HEK293 (cell line): ENCODE results near the gene HIPK2.
A peak's percentile ranks its signal among the peaks of the same experiment; 100 is the strongest.

ENCODE experiments used
- CTCF ChIA-PET: fragments of 350-600 bp; formaldehyde crosslinking; extraction: SDS; loops from one replicate; lab custom pipeline; 2021; ENCODE audit warnings: antibody characterized with exemption; lab: Yijun Ruan, JAX
- POLR2A ChIA-PET: fragments of 300-600 bp; formaldehyde crosslinking; extraction: SDS; loops from one replicate; lab custom pipeline; 2020; ENCODE audit warnings: antibody characterized with exemption, inconsistent platforms; lab: Yijun Ruan, JAX
- H3K27ac ChIP-seq: fragments of 200-500 bp; sonication (Bioruptor generic); 2 replicates; pipeline ENCODE4 v1.5.1; 2014; ENCODE audit warnings: low read depth, low read length, control low read depth, inconsistent platforms; ENCODE audit errors: extremely low read depth
- H3K36me3 ChIP-seq, 2 experiments: fragments of 200-500 bp in 1 of 2; sonication (Bioruptor generic) in 1 of 2; 1 replicate in 1 of 2; 2 replicates in 1 of 2; pipeline ENCODE4 v1.5.1; 2014 to 2017; ENCODE audit warnings: inconsistent platforms in 2 of 2, low read length in 2 of 2; ENCODE audit not compliant: control insufficient read depth in 2 of 2, insufficient read depth in 1 of 2
- H3K4me1 ChIP-seq: fragments of 200-500 bp; sonication (Bioruptor generic); 2 replicates; pipeline ENCODE4 v1.5.1; 2014; ENCODE audit warnings: mild to moderate bottlenecking, low read length, inconsistent platforms; ENCODE audit not compliant: control insufficient read depth, insufficient read depth
- H3K4me3 ChIP-seq: 2 replicates; pipeline ENCODE4 v1.5.1; 2011; ENCODE audit warnings: low read depth, mild to moderate bottlenecking, control low read depth, low read length, moderate library complexity
- H3K9me3 ChIP-seq: fragments of 200-500 bp; sonication (Bioruptor generic); 2 replicates; pipeline ENCODE4 v1.5.1; 2014; ENCODE audit warnings: low read depth, low read length, inconsistent platforms; ENCODE audit not compliant: control insufficient read depth, insufficient read depth
- BCL11B ChIP-seq: fragments of 450-650 bp; formaldehyde crosslinking; IDR thresholded peaks from 2 replicates; pipeline ENCODE4 v1.5.1; 2016; ENCODE audit warnings: low read depth, missing biosample characterization, missing genetic modification characterization
- EGR2 ChIP-seq: fragments of 450-650 bp; formaldehyde crosslinking; IDR thresholded peaks from 2 replicates; pipeline ENCODE4 v1.5.1; 2016; ENCODE audit warnings: low read depth, missing biosample characterization, missing genetic modification characterization
- FEZF1 ChIP-seq: fragments of 450-650 bp; formaldehyde crosslinking; IDR thresholded peaks from 2 replicates; pipeline ENCODE4 v1.5.1; 2016; ENCODE audit warnings: missing biosample characterization, missing genetic modification characterization
- GLI4 ChIP-seq: fragments of 450-650 bp; formaldehyde crosslinking; IDR thresholded peaks from 2 replicates; pipeline ENCODE4 v1.5.1; 2016; ENCODE audit warnings: missing biosample characterization, missing genetic modification characterization
- PBX3 ChIP-seq: sonication (generic); formaldehyde crosslinking; IDR thresholded peaks from 2 replicates; pipeline ENCODE4 v1.8.1; 2022; ENCODE audit warnings: mild to moderate bottlenecking, moderate library complexity, missing genetic modification reagents
- PRDM1 ChIP-seq: fragments of 450-650 bp; formaldehyde crosslinking; IDR thresholded peaks from 2 replicates; pipeline ENCODE4; 2016; ENCODE audit warnings: missing biosample characterization, missing genetic modification characterization
- PRDM2 ChIP-seq: fragments of 450-650 bp; formaldehyde crosslinking; IDR thresholded peaks from 2 replicates; pipeline ENCODE4 v1.5.1; 2016; ENCODE audit warnings: missing biosample characterization, missing genetic modification characterization, borderline replicate concordance
- SCRT2 ChIP-seq: fragments of 450-650 bp; formaldehyde crosslinking; IDR thresholded peaks from 2 replicates; pipeline ENCODE4 v1.5.1; 2016; ENCODE audit warnings: missing biosample characterization, missing genetic modification characterization
- ZBTB17 ChIP-seq: fragments of 450-650 bp; formaldehyde crosslinking; IDR thresholded peaks from 2 replicates; pipeline ENCODE4 v1.5.1; 2016; ENCODE audit warnings: missing biosample characterization, missing genetic modification characterization
- ZBTB20 ChIP-seq: fragments of 450-650 bp; formaldehyde crosslinking; IDR thresholded peaks from 2 replicates; pipeline ENCODE4 v1.5.1; 2016; ENCODE audit warnings: missing biosample characterization, missing genetic modification characterization
- ZBTB21 ChIP-seq: fragments of 450-650 bp; formaldehyde crosslinking; IDR thresholded peaks from 2 replicates; pipeline ENCODE4 v1.5.1; 2017; ENCODE audit warnings: missing biosample characterization, missing genetic modification characterization
- ZBTB8A ChIP-seq: fragments of 450-650 bp; formaldehyde crosslinking; IDR thresholded peaks from 2 replicates; pipeline ENCODE4 v1.5.1; 2016; ENCODE audit warnings: missing biosample characterization, missing genetic modification characterization
- ZEB2 ChIP-seq: fragments of 450-650 bp; formaldehyde crosslinking; IDR thresholded peaks from 2 replicates; pipeline ENCODE4 v1.5.1; 2016; ENCODE audit warnings: missing biosample characterization, missing genetic modification characterization
- ZNF10 ChIP-seq: fragments of 450-650 bp; formaldehyde crosslinking; IDR thresholded peaks from 2 replicates; pipeline ENCODE4 v1.5.1; 2017; ENCODE audit warnings: missing biosample characterization, missing genetic modification characterization
- ZNF121 ChIP-seq: fragments of 450-650 bp; formaldehyde crosslinking; IDR thresholded peaks from 2 replicates; pipeline ENCODE4 v1.5.1; 2016; ENCODE audit warnings: missing biosample characterization, missing genetic modification characterization
- ZNF133 ChIP-seq: fragments of 450-650 bp; formaldehyde crosslinking; IDR thresholded peaks from 2 replicates; pipeline ENCODE4 v1.5.1; 2016; ENCODE audit warnings: missing biosample characterization, missing genetic modification characterization
- ZNF155 ChIP-seq: fragments of 450-650 bp; formaldehyde crosslinking; IDR thresholded peaks from 2 replicates; pipeline ENCODE4 v1.5.1; 2016; ENCODE audit warnings: missing biosample characterization, missing genetic modification characterization
- ZNF174 ChIP-seq: fragments of 450-650 bp; formaldehyde crosslinking; IDR thresholded peaks from 2 replicates; pipeline ENCODE4 v1.5.0; 2017; ENCODE audit warnings: missing biosample characterization, mild to moderate bottlenecking, missing genetic modification characterization
- ZNF202 ChIP-seq: fragments of 450-650 bp; formaldehyde crosslinking; IDR thresholded peaks from 2 replicates; pipeline ENCODE4 v1.5.1; 2016; ENCODE audit warnings: missing biosample characterization, missing genetic modification characterization, borderline replicate concordance
- ZNF311 ChIP-seq: fragments of 450-650 bp; formaldehyde crosslinking; IDR thresholded peaks from 2 replicates; pipeline ENCODE4 v1.5.1; 2017; ENCODE audit warnings: missing biosample characterization, missing genetic modification characterization, borderline replicate concordance
- ZNF366 ChIP-seq: fragments of 450-650 bp; formaldehyde crosslinking; conservative IDR thresholded peaks from 2 replicates; pipeline ENCODE4 v1.5.1; 2016; ENCODE audit warnings: missing biosample characterization, missing genetic modification characterization
- ZNF449 ChIP-seq: fragments of 450-650 bp; formaldehyde crosslinking; IDR thresholded peaks from 2 replicates; pipeline ENCODE4 v1.5.1; 2017; ENCODE audit warnings: missing biosample characterization, mild to moderate bottlenecking, missing genetic modification characterization, moderate library complexity
- ZNF585B ChIP-seq: fragments of 450-650 bp; formaldehyde crosslinking; IDR thresholded peaks from 2 replicates; pipeline ENCODE4 v1.5.1; 2016; ENCODE audit warnings: missing biosample characterization, missing genetic modification characterization
- ZNF624 ChIP-seq: fragments of 450-650 bp; formaldehyde crosslinking; IDR thresholded peaks from 2 replicates; pipeline ENCODE4 v1.5.1; 2017; ENCODE audit warnings: missing biosample characterization, missing genetic modification characterization
- ZNF639 ChIP-seq: fragments of 450-650 bp; formaldehyde crosslinking; IDR thresholded peaks from 2 replicates; pipeline ENCODE4 v1.5.1; 2016; ENCODE audit warnings: missing biosample characterization, missing genetic modification characterization
- ZNF677 ChIP-seq: fragments of 450-650 bp; IDR thresholded peaks from 2 replicates; pipeline ENCODE4 v1.5.0; 2018; ENCODE audit warnings: missing biosample characterization, mild to moderate bottlenecking, missing genetic modification characterization, moderate library complexity
- ZNF76 ChIP-seq: fragments of 450-650 bp; formaldehyde crosslinking; IDR thresholded peaks from 2 replicates; pipeline ENCODE4; 2016; ENCODE audit warnings: low read depth, missing biosample characterization, missing genetic modification characterization, borderline replicate concordance
- ZNF776 ChIP-seq: fragments of 450-650 bp; formaldehyde crosslinking; IDR thresholded peaks from 2 replicates; pipeline ENCODE4 v1.5.0; 2017; ENCODE audit warnings: missing biosample characterization, missing genetic modification characterization, borderline replicate concordance
- ZNF777 ChIP-seq: fragments of 450-650 bp; formaldehyde crosslinking; IDR thresholded peaks from 2 replicates; pipeline ENCODE4 v1.5.1; 2017; ENCODE audit warnings: missing biosample characterization, missing genetic modification characterization, borderline replicate concordance
- ZNF785 ChIP-seq: fragments of 450-650 bp; formaldehyde crosslinking; IDR thresholded peaks from 2 replicates; pipeline ENCODE4 v1.5.1; 2016; ENCODE audit warnings: missing biosample characterization, missing genetic modification characterization

The HIPK2 gene

GRCh38 chr7:139776486-139777132 is 1.2 kb downstream of the HIPK2 start (continued):
- TF ChIP-seq PRDM2: no peak
- no peak for TF ChIP-seq ZNF624
- TF ChIP-seq FEZF1 (tag by site-specific recombination): no peak
- no peak for TF ChIP-seq ZEB2 (tag by site-specific recombination)
- TF ChIP-seq EGR2 (tag by site-specific recombination): no peak
- no peak for TF ChIP-seq GLI4 (tag by site-specific recombination)
- no peak for TF ChIP-seq ZNF449 (tag by site-specific recombination)
- no peak for TF ChIP-seq ZNF585B (tag by site-specific recombination)
- no peak for TF ChIP-seq ZNF677 (tag by site-specific recombination)
- TF ChIP-seq ZNF311 (tag by site-specific recombination): no peak
- peak; percentile 93 for TF ChIP-seq ZBTB17
- no peak for TF ChIP-seq ZBTB8A (tag by site-specific recombination)
- no peak for TF ChIP-seq SCRT2
- TF ChIP-seq ZNF639 (tag by site-specific recombination): no peak
- peak; percentile 5; the same call in 1 of the 2 replicates for TF ChIP-seq PRDM1
- peak; percentile 53; the same call in 1 of the 2 replicates for TF ChIP-seq ZBTB20 (tag by site-specific recombination)
- TF ChIP-seq ZNF202 (tag by site-specific recombination): no peak
- no peak for TF ChIP-seq ZNF777 (tag by site-specific recombination)
- peak; percentile 35; the same call in 1 of the 2 replicates for TF ChIP-seq ZNF366 (tag by site-specific recombination)

GRCh38 chr7:139775829-139776266 is 1.9 kb downstream of the HIPK2 start:
- peaks cover 9% of the 10 kb centered on the region for H3K4me1 ChIP-seq
- CTCF ChIA-PET: no interaction called here
- H3K9me3 ChIP-seq: no peaks in the 10 kb centered on the region
- peak overlapping the region; percentile 71 for H3K4me3 ChIP-seq
- H3K27ac ChIP-seq: no peak overlapping the region
- H3K36me3 ChIP-seq: no peaks in the 10 kb centered on the region
- POLR2A ChIA-PET: no interaction called here
- TF ChIP-seq BCL11B (no peak), ZNF785 (no peak), ZNF121 (tag by site-specific recombination) (no peak), ZNF585B (tag by site-specific recombination) (no peak), ZBTB21 (no peak), ZNF76 (tag by site-specific recombination) (no peak), ZNF10 (tag by site-specific recombination) (no peak), ZNF776 (no peak), ZNF174 (no peak), PBX3 (CRISPR knock-in tag) (no peak), ZNF133 (tag by site-specific recombination) (no peak), ZNF155 (no peak)
